ENCODE results near the gene UBQLN3.

UBQLN3 gene

DNA sequence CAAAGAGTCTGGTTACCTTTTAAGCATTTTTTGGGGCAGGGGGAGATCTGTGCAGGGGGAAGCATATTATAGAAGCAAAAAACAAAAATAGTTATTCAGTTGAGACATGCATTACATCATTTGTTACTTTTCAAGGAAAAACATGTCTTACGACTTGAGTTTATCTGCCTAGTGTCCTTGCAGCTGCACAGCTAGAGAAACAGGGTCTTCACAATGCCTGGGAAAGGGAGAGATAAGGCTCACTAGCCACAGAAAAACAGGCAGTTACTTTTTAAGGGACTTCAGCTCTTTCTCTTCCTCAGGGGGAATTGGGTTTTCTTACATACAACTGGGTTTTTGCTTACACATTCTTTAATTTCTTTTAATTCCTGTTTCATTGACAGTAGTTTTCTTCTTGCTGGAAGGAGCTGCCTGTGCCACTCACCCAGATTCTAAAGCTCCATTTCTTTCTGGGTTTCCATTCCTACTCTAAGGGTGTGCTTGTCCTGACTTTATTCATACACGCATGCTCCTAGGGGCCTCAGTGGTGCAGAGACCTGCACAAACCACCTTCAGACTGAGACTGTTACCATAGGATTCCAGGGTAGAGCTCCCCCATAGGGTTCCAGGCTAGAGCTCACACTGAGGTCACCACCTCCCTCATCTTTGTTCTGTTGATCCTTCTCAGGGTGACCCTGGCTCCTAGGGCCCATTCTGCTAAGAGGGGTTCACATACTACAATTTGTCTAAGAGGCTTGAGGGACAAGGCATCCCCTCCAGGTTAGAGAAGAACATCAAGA is 21.5 kb upstream of the UBQLN3 start:
- 92 to 94% methylated on average over 2 of the region's 2 CpGs for WGBS, 2 experiments (ENCODE audit: insufficient coverage in 2 of 2)
- Histone ChIP-seq H3K9me3 (ENCODE audit: control insufficient read depth, low read length) (no peaks in the 10 kb centered on the region), H3K27ac (ENCODE audit: low read depth, low read length, severe bottlenecking) (no peak overlapping the region), H3K36me3 (ENCODE audit: control insufficient read depth, insufficient read depth, low read length) (no peaks in the 10 kb centered on the region), H3K4me3 (ENCODE audit: extremely low read depth, insufficient read depth, low read length, poor library complexity, severe bottlenecking) (no peak overlapping the region), H3K4me1 (ENCODE audit: control insufficient read depth, insufficient read depth, low read length, poor library complexity, severe bottlenecking) (no peaks in the 10 kb centered on the region)

GRCh38 chr11:5528495-5528894 is 18.7 kb upstream of the UBQLN3 start:
- no CpG with 5 or more reads among the region's 1 CpG for WGBS, 2 experiments (ENCODE audit: insufficient coverage in 2 of 2)

DNA sequence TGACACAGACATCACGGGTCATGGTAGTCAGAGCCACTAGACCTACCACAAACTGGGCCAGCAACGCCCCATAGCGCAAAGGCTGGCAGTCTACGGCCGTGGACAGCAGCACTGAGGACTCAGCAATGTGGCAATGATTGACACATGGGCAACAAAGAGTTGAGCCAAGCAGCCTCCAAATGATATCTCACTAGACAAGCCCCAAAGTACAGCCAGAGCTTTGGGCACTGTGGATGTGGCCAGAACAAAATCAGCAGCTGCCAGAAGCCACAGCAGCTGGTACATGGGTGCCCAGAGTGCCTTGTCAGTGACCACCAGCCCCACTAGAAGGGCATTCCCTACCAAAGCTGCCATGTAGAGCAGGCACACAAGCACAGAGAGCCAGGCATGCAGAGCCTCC is 18.0 kb upstream of the UBQLN3 start:
- Histone ChIP-seq H3K36me3 (ENCODE audit: control insufficient read depth, insufficient read depth, low read length) (no peaks in the 10 kb centered on the region), H3K4me3 (ENCODE audit: extremely low read depth, insufficient read depth, low read length, poor library complexity, severe bottlenecking) (no peak overlapping the region), H3K27ac (ENCODE audit: low read depth, low read length, severe bottlenecking) (no peak overlapping the region), H3K4me1 (ENCODE audit: control insufficient read depth, insufficient read depth, low read length, poor library complexity, severe bottlenecking) (no peaks in the 10 kb centered on the region), H3K9me3 (ENCODE audit: control insufficient read depth, low read length) (no peaks in the 10 kb centered on the region)
- WGBS, 2 experiments (ENCODE audit: insufficient coverage in 2 of 2), result 93 to 95% methylated on average over 3 to 5 of the region's 5 CpGs

More at GRCh38 chr11:5528495-5528894, 18.7 kb upstream of the UBQLN3 start:
- H3K36me3 ChIP-seq (ENCODE audit: control insufficient read depth, insufficient read depth, low read length), result no peaks in the 10 kb centered on the region
- no peaks in the 10 kb centered on the region for H3K4me1 ChIP-seq (ENCODE audit: control insufficient read depth, insufficient read depth, low read length, poor library complexity, severe bottlenecking)
- H3K27ac ChIP-seq (ENCODE audit: low read depth, low read length, severe bottlenecking), result no peak overlapping the region
- H3K9me3 ChIP-seq (ENCODE audit: control insufficient read depth, low read length), result no peaks in the 10 kb centered on the region
- H3K4me3 ChIP-seq (ENCODE audit: extremely low read depth, insufficient read depth, low read length, poor library complexity, severe bottlenecking), result no peak overlapping the region

GRCh38 chr11:5524756-5525155 is 15.0 kb upstream of the UBQLN3 start:
- H3K27ac ChIP-seq (ENCODE audit: low read depth, low read length, severe bottlenecking), result no peak overlapping the region
- H3K4me1 ChIP-seq (ENCODE audit: control insufficient read depth, insufficient read depth, low read length, poor library complexity, severe bottlenecking), result no peaks in the 10 kb centered on the region
- 76 to 79% methylated on average over 2 to 3 of the region's 3 CpGs for WGBS, 2 experiments (ENCODE audit: insufficient coverage in 2 of 2)

DNA sequence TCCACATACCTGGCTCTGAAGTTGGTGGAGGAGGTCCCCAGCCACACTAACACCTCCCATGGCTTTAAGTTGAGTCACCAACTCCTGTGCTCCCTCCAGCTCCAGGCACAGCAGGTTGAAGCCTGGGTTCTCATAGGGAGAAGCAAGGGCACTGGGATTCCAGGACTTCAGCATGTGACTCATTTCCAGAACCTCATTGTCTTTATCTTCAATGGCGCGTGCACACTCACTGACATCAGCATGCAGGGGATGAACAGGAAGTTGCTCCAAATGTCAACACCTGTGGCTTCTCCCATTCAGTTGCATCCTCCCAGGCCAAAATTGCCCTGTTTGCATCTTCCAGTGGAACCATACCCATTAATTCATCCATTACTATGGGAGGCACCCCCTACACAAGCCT is 12.6 kb upstream of the UBQLN3 start:
- H3K4me3 ChIP-seq (ENCODE audit: extremely low read depth, insufficient read depth, low read length, poor library complexity, severe bottlenecking), result no peak overlapping the region
- no peaks in the 10 kb centered on the region for H3K4me1 ChIP-seq (ENCODE audit: control insufficient read depth, insufficient read depth, low read length, poor library complexity, severe bottlenecking)
- no peak overlapping the region for H3K27ac ChIP-seq (ENCODE audit: low read depth, low read length, severe bottlenecking)
- WGBS, 2 experiments (ENCODE audit: insufficient coverage in 2 of 2), result 100% methylated on average over 2 of the region's 2 CpGs
- H3K9me3 ChIP-seq (ENCODE audit: control insufficient read depth, low read length), result no peaks in the 10 kb centered on the region
- no peaks in the 10 kb centered on the region for H3K36me3 ChIP-seq (ENCODE audit: control insufficient read depth, insufficient read depth, low read length)

More at GRCh38 chr11:5524756-5525155, 15.0 kb upstream of the UBQLN3 start:
- H3K4me3 ChIP-seq (ENCODE audit: extremely low read depth, insufficient read depth, low read length, poor library complexity, severe bottlenecking), result no peak overlapping the region
- no peaks in the 10 kb centered on the region for H3K36me3 ChIP-seq (ENCODE audit: control insufficient read depth, insufficient read depth, low read length)
- no peaks in the 10 kb centered on the region for H3K9me3 ChIP-seq (ENCODE audit: control insufficient read depth, low read length)

DNA sequence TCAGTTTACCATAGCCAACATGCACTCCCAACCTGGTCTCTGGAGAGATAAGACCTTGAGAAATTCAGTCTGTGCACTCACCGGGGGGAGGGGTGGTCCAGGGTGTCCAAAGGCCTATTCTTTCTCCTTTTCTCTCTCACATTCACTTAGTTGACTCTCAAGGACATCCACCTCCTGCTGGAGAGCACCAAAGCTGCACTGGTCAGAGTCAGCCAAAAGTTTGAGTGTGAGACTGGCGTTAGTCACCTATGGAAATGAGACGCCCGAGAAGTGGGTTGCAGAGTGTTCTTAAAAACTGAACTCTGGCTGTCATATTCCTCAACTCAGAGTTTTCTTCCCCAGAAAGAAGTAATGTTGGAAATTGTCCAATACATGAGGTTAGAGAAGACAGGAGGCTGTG is 11.8 kb upstream of the UBQLN3 start:
- WGBS, 2 experiments (ENCODE audit: insufficient coverage in 2 of 2), result 100% methylated on average over 2 of the region's 4 CpGs
- no peak overlapping the region for H3K4me3 ChIP-seq (ENCODE audit: extremely low read depth, insufficient read depth, low read length, poor library complexity, severe bottlenecking)
- no peak overlapping the region for H3K27ac ChIP-seq (ENCODE audit: low read depth, low read length, severe bottlenecking)
- no peaks in the 10 kb centered on the region for H3K36me3 ChIP-seq (ENCODE audit: control insufficient read depth, insufficient read depth, low read length)
- H3K4me1 ChIP-seq (ENCODE audit: control insufficient read depth, insufficient read depth, low read length, poor library complexity, severe bottlenecking), result no peaks in the 10 kb centered on the region
- no peaks in the 10 kb centered on the region for H3K9me3 ChIP-seq (ENCODE audit: control insufficient read depth, low read length)

DNA sequence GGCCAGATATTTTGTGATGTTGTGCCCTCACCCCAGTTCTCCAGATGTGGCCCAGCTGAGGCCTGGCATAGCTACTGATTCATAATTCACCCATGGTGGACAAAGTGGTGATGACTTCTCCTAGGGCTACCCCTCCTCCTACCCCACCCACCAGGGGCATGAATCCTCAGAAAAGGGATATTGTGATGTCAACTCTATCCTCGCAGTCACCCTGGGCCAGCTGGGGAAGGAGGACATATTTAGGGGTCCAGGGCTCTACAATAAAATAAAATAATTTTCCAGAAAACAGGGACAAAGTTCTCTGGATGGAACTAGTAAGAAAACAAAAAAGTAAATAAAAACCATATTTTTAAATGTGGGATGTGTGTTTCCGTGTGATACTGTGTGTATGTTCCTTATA is 6.8 kb upstream of the UBQLN3 start, which contains the start of gene UBQLNL:
UBQLNL (minus strand) TSS at position 101 of the 400 bp plus-strand sequence. CDS start 258 bp downstream, outside the sequence.
- no peak within 1 kb of the TSS for H3K27ac ChIP-seq (ENCODE audit: low read depth, low read length, severe bottlenecking)
- H3K9me3 ChIP-seq (ENCODE audit: control insufficient read depth, low read length), result no peaks in the 10 kb centered on the region
- H3K4me1 ChIP-seq (ENCODE audit: control insufficient read depth, insufficient read depth, low read length, poor library complexity, severe bottlenecking), result no peaks in the 10 kb centered on the region
- H3K36me3 ChIP-seq (ENCODE audit: control insufficient read depth, insufficient read depth, low read length), result no peaks in the 10 kb centered on the region
- no CpG with 5 or more reads among the region's 2 CpGs for WGBS, 2 experiments (ENCODE audit: insufficient coverage in 2 of 2)
- H3K4me3 ChIP-seq (ENCODE audit: extremely low read depth, insufficient read depth, low read length, poor library complexity, severe bottlenecking), result no peak within 1 kb of the TSS

DNA sequence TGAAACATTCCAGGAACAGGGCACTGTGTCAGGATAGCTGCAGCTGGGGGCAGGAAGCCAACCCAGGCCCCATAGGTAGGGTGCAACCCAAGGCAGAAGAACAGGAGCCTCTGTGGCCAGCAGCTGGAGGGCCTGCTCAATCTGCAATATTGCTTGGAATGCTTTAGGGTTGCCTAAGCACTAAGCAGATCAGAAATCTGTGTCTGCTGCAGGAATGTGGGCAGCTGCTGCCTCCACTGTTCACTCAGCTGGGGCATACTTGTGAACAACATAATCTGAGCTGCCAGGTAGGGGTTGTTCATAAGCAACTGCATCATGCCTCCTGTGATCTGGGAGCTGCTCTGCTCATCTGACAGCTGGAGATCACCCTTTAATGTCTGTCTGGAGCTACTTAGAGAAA is 5.1 kb upstream of the UBQLN3 start:
- Histone ChIP-seq H3K9me3 (ENCODE audit: control insufficient read depth, low read length) (no peaks in the 10 kb centered on the region), H3K27ac (ENCODE audit: low read depth, low read length, severe bottlenecking) (no peak overlapping the region), H3K36me3 (ENCODE audit: control insufficient read depth, insufficient read depth, low read length) (no peaks in the 10 kb centered on the region), H3K4me1 (ENCODE audit: control insufficient read depth, insufficient read depth, low read length, poor library complexity, severe bottlenecking) (no peaks in the 10 kb centered on the region), H3K4me3 (ENCODE audit: extremely low read depth, insufficient read depth, low read length, poor library complexity, severe bottlenecking) (no peak overlapping the region)

DNA sequence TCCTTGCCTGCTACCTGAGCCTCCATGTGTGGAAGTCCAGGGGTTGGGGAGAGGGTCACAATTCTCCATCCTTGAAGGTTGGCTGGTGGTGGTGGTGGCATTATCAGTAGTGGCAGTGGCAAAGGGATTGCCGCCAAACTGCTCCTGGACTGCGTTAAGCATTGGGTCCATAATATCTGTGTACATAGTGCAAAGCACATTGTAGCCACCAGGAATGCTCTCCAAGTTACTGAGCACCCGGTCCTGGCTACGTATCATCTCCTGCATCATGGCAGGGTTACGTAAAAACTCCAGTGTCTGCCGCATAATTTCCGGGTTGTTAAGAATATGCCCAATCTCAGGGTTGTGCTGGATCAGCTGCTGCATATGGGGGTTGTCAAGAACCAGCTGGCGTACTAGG is 1.2 kb downstream of the UBQLN3 start:
- Histone ChIP-seq H3K4me3 (ENCODE audit: extremely low read depth, insufficient read depth, low read length, poor library complexity, severe bottlenecking) (no peak overlapping the region), H3K9me3 (ENCODE audit: control insufficient read depth, low read length) (no peaks in the 10 kb centered on the region), H3K36me3 (ENCODE audit: control insufficient read depth, insufficient read depth, low read length) (no peaks in the 10 kb centered on the region), H3K27ac (ENCODE audit: low read depth, low read length, severe bottlenecking) (no peak overlapping the region), H3K4me1 (ENCODE audit: control insufficient read depth, insufficient read depth, low read length, poor library complexity, severe bottlenecking) (no peaks in the 10 kb centered on the region)
- 94% methylated on average over 7 to 8 of the region's 8 CpGs for WGBS, 2 experiments (ENCODE audit: insufficient coverage in 2 of 2)

- H3K9me3 ChIP-seq (ENCODE audit: control insufficient read depth, low read length), result no peaks in the 10 kb centered on the region
- no peak overlapping the region for H3K4me3 ChIP-seq (ENCODE audit: extremely low read depth, insufficient read depth, low read length, poor library complexity, severe bottlenecking)
- no peak overlapping the region for H3K27ac ChIP-seq (ENCODE audit: low read depth, low read length, severe bottlenecking)
- 88 to 97% methylated on average over 4 to 6 of the region's 6 CpGs for WGBS, 2 experiments (ENCODE audit: insufficient coverage in 2 of 2)
- H3K36me3 ChIP-seq (ENCODE audit: control insufficient read depth, insufficient read depth, low read length), result no peaks in the 10 kb centered on the region
- no peaks in the 10 kb centered on the region for H3K4me1 ChIP-seq (ENCODE audit: control insufficient read depth, insufficient read depth, low read length, poor library complexity, severe bottlenecking)
Observed at GRCh38 chr11:5507933-5508305, 1.8 kb downstream of the UBQLN3 start.

GRCh38 chr11:5507177-5507932 is 2.4 kb downstream of the UBQLN3 start:
- Histone ChIP-seq H3K27ac (ENCODE audit: low read depth, low read length, severe bottlenecking) (no peak overlapping the region), H3K4me1 (ENCODE audit: control insufficient read depth, insufficient read depth, low read length, poor library complexity, severe bottlenecking) (no peaks in the 10 kb centered on the region), H3K4me3 (ENCODE audit: extremely low read depth, insufficient read depth, low read length, poor library complexity, severe bottlenecking) (no peak overlapping the region), H3K9me3 (ENCODE audit: control insufficient read depth, low read length) (no peaks in the 10 kb centered on the region), H3K36me3 (ENCODE audit: control insufficient read depth, insufficient read depth, low read length) (no peaks in the 10 kb centered on the region)
- 85 to 92% methylated on average over 8 of the region's 9 CpGs for WGBS, 2 experiments (ENCODE audit: insufficient coverage in 2 of 2)

Data from mesodermal cell (in vitro differentiated cells).